GM19324 (cell line): ENCODE measurements around the gene CLDN17.

Source experiments
- ATAC-seq: cut with Tn5 transposase; IDR thresholded peaks from one replicate; pipeline ENCODE4 v1.9.1; 2021; ENCODE audit warnings: mild to moderate bottlenecking, moderate library complexity; ENCODE audit not compliant: unreplicated experiment, low FRiP score

Gene CLDN17, protein sequence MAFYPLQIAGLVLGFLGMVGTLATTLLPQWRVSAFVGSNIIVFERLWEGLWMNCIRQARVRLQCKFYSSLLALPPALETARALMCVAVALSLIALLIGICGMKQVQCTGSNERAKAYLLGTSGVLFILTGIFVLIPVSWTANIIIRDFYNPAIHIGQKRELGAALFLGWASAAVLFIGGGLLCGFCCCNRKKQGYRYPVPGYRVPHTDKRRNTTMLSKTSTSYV

DNA sequence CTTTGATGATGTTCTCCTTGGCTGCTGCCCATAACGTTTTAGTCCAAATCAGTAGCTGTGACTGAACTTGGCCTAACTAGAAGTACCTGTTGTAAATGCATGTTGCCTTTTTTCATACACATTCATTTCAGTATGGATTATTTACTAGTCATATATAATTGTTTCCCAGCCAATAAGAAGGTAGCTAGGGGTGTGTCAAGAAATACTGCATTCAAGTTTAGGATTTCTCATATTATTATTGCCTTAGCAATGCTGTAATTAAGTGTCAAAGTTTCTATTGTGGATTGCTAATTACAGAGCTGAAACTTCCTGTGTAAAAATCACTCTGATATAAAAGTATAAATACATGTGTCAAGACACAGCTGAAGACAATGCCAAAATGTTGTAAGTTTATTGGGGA, at the start of gene CLDN17:
Gene CLDN17 (minus strand): TSS at position 101 of the 400 bp plus-strand sequence. CDS start 188 bp downstream, outside the sequence.
- no peak for ATAC-seq

DNA sequence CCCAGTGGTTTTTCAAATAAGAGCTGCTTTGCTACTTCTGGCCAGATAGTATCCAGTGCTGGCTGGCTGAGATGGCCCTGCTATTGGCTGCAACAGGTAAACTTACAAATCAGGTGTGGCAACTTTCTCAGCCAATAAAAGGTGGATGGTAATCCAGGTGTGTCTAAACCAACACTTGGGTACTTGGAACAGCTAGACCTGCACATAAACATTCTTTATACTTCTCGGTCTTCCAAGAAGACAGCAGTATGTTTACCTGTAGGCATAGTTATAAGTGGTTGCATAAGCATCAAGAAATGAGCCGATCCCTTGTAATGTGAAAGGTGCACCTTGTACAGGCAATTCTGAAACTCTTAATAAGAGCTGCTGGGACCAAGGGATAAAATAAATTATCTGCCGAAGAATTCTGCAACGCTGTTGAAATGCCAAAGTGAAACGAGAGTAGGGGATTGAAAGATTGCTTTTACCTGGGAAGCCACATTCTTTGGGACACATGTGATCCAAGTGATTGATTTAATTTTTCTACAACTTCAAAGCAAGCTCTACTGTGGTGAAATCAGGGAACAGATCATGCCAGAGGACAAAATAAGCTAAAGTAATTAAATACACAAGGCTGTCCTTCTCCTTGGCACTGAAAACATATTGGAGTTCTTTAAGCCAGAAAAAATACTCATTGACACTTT, 49.6 kb upstream of the CLDN17 start, which contains the start of gene CLDN8:
Gene CLDN8 (minus strand): TSS at position 57 of the 683 bp plus-strand sequence. CDS start 172 bp downstream, outside the sequence.
- no peak for ATAC-seq

DNA sequence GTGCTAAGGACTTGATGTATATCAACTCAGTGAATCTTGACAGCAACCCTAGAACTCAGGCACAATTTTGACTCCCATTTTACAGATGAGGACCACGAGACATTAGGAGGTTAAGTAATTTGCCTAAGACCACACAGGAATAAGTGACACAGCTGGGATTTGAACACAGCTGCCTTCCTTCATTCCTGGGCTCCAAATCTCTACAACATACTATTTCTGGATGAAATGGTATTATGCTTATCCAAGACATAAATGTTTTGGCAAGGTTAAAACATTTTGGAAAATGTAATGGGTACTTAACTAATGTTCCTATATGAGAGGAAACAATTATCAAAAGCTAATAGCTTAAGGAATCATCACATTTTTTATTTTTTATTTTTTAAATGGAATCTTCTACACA, 44.5 kb upstream of the CLDN17 start:
- no peak for ATAC-seq

DNA sequence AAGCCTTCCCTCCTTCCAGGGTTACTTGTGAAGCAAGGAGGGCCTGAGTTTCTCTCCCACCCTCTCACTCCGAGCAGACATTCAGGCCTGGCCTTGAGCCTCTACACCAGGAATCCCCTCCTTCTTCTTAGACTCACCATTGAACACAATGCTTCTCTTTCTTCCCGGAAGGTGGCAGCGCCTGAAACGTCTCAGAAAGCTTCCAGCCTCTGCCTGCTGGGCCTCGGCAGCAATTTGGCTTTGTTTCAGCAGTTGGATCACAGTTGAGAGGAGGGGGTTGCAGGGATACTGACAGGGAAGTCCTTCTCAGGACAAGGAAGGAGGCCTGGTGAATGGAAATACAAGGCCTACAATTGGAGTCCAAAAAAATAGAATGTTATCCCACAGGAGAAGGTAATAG, 43.0 kb upstream of the CLDN17 start:
- ATAC-seq: no peak

DNA sequence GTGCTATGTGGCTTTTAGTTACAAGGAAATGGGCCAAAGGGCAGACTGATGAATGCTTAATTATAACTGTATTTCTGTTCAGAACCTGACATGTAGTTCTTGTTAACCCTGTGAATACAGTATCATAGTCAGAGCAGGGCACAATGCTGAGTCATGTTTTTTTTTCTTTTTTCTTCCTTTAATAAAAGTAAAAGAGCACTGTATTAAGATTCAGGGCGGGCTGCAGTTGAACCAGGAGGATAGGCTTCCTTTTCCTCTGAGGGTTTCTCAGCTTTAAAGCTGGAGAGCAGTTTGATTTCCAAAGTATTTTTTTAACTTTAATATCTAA, 40.6 kb upstream of the CLDN17 start:
- no peak for ATAC-seq

DNA sequence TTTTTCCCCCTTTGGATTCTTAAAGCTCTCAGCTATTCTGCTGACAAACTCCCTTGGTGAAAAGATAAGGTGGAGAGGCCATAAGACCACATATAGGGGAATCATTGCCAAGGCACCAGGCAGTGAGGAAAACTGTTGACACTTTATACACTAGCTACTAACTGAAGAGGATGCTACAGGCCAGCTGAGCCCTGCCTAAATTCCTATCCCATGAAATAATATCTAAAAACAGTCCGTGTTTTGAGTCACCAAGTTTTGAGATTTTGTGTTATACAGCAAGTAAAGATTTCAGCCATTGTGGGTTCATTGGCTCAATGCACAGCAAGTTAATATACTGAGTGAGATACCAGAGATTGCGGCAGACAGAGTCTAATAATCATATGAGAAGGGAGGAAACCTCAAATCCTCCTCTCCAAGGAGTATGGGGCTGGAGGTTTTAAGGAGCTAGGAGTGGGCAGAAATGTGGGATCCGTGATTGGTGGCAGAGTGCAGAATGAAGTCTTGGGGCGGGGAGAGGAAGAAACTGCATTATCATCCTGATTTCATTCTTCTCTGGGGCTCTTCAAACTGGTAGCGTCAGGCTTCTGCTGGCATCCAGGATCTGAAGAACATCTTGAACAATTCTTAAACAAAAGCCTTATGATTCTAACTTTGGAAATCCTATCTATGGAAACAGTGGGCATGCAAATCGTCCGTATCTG, 40.1 kb upstream of the CLDN17 start:
- ATAC-seq: no peak

DNA sequence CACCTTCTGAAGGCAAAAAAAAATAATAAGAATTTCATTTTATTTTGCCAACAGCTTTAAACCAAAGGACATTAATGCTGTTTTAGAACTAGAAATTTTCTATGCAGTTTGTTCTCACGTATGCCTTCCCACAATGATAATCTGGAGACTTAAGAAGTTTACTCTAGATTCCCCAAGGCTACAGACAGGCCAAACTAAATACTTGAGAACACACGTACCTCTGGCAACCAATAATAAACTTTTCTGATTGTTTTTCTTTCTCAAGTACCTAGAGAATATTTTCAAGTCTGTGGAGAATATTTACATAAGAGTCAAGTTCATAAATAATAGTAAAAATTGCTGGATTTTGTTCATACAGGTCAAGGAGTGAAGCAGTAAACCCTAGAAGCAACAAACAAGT, 33.4 kb upstream of the CLDN17 start:
- no peak for ATAC-seq

DNA sequence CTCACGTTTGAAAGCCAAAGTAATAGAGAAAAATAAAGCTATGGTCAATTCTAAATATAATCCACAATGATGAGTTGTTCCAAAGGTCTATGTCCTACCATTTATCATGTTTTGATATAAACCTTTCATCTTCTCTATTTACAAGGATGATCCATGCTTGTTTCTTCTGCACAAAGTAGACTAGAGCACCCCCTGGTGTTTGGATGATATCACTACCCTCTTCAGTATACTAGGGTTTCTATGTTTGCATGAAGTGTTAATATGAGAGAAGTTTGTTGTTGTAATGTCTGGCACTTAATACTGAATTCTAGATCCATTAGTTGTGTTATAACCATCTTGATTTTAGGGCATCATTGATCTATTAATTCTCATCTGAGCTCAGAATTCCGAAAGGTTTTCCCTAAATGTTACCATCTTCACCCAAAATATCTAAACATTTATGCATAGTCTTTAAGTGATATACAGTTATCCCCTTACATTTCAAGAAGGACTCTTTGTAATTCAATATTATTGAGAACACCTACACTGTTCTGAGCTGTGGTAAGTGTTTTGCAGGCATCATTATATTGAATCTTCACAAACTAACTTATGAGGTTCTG, 28.2 kb upstream of the CLDN17 start:
- ATAC-seq: no peak

DNA sequence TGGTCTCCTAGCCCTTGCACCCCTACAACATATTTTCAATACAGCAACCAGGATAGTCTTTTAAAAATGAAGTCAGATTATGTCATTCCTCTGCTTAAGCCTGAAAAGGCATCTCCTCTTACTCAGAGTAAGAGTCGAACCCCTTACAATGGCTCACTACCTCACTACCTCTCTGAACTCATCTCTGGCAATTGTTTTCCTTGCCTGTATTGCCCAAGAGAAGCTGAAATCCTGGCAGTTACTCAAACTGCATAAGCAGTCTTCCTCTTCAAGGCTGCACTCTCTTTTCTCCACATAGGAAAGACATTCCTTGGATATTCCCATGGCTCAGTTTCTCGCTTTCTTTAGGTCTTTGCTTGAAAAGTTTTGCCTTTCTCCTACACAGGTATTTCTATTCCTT, 26.6 kb upstream of the CLDN17 start:
- no peak for ATAC-seq

DNA sequence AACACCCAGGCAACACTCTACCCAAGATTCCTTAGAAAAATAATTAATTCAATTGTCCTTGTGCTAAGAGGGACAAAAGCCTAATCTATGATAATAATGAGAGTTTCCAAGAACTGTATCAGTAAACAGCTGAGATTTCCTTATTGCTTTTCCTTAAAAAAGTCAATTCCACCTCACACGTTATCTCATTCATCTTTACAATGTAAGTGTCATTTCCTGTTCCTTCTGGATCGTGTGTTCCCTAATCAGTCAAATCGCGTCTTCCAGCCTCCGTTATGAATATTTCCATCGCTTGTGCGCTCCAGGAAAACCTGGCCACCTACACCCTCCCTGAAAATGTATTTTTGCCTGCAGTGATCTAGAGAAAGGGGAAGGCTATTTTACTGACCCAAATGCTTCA, 23.9 kb upstream of the CLDN17 start:
- no peak for ATAC-seq

DNA sequence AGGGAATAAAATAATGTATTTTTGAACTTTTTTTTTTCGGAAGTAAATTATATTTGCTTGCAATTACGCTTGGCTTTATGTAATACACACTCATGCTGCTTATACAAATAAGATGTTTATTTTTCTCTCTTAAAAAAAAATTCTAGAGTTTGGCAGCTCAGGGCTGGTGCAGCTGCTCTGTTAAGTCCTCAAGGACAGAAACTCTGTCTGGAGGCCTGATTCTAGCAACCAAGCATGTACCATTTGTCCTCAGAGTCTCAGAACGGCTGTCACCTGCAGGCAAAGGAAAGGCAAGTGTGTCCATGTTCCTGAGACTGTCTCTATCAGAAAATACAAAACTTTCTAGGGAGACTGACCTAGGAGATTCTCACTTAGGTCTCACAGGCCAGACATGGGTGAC, 23.2 kb upstream of the CLDN17 start:
- no peak for ATAC-seq

DNA sequence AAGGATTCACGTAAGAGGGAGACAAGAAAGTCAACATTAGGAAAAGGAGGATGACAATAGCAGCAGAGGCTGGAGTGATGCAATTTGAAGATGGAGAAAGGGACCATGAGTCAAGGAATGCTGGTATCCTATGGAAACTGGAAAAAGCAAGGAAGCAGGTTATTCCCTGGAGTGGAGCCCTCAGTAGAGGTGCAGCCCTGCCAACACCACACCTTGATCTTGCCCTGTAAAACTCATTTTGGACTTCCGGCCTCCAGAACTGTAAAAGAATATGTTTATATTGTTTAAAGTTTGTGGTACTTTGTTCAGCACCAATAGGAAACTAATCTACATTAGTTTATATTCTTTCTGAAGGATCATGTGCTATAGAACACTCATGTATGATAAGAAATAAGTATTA, 19.6 kb upstream of the CLDN17 start:
- ATAC-seq: no peak

DNA sequence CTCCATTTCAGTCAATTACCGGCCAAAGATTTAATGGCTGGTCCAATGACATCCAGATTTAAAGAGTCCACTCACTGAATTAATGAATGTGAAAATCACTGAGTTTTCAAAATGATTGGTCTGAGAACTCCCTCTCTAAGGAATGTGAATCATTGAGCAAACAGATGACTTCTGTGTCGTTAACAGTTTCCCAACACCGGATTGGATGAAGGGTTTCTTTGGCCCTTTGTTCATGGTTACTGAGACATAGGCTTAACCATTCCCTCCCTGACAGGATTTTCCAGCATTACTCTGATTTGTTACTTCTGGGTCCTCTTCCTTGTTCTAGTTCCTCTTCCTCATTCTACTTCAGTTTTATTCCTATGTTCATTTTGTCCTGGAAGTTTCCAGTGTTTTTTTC, 1.5 kb upstream of the CLDN17 start:
- no peak for ATAC-seq

DNA sequence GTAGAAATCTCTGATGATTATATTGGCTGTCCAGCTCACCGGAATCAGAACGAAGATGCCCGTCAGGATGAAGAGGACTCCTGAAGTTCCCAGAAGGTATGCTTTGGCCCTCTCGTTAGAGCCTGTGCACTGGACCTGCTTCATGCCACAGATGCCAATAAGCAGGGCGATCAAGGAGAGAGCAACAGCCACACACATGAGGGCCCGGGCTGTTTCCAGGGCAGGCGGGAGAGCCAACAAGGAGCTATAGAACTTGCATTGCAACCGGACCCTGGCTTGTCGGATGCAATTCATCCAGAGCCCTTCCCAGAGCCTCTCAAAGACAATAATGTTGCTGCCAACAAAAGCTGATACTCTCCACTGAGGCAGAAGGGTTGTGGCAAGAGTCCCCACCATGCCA, 434 bp downstream of the CLDN17 start:
- ATAC-seq: no peak

DNA sequence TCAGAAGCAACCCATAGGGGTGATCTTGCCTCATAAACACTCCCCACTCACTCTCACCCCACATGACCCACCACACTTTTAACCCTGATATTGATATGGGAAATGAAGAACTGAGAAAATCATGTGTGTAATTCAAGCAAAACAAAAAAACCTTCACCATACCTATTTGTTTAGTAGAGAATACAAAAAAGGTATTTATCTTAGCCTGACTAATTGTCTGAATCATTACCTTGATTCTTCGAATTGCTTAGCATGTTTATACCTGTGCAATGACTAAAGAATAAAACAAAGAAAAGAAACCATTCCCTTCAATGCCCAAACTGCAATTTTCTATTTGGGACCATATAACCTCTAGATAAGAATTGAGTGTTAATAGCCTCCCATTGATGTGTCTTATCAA, 1.8 kb downstream of the CLDN17 start:
- ATAC-seq: no peak

DNA sequence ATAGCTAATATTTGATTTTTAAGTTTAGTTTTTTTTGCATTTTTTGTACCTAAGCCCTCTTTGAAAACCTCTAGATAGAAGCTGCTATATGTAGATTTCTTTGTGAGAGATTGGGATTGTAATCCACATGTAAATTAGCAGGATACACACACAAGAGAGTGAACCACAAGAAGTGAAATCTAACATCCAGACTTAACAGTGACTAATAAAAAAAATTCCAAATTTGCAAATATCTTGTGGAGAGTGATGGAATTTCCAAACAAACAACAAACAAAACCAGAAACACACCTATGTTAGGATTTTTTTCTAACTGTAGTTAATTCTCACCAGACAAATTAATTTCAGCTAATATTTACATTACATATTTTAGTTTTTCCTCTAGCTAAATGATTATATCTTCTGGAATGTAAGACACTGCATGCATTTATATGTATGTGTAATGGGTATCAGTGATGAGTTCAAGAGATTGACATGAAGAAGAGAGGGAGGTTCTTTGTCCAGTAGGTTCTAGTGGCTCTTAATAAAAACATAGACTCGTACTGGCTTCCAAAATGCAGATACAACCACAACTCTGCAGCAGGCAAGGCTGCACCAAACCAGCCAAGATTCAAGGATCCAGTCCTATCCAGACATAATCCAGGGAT, 12.8 kb downstream of the CLDN17 start:
- ATAC-seq: no peak

DNA sequence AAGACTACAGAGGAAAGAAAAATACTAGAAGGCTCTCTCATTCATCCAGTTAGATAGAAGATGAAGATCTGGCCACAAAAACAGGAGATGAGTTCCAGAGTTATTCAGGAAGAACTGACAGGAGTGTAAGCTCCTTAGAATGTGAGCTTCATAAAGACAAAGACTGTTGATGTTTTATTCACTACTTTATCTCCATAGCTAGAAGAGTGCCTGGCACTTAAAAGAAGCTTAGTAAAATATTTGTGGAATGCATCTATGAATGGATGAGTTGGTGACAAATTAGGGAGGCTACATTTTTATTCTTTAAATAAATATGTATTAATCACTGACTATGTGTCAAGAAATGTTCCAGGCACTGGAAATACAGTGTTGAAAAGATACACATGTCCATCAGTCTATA, 13.8 kb downstream of the CLDN17 start:
- no peak for ATAC-seq

DNA sequence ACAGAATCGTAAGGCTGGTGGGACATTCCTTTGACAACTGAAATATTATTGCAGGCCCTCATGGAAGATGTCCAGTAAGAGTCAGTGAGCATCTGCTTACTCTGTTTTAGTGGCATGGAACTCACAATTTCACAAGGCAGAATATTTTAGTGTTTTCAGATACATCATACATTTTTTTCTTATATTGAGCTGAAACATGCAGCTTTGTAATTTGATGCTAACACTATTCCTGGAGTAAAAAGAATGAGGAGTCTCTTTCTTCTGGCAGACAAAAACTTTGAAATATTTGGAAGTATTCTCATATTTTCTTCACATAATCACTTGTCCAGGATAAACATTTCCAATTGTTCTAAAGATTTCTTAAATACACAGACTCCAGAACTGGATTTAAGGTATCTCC, 17.7 kb downstream of the CLDN17 start:
- ATAC-seq: no peak

DNA sequence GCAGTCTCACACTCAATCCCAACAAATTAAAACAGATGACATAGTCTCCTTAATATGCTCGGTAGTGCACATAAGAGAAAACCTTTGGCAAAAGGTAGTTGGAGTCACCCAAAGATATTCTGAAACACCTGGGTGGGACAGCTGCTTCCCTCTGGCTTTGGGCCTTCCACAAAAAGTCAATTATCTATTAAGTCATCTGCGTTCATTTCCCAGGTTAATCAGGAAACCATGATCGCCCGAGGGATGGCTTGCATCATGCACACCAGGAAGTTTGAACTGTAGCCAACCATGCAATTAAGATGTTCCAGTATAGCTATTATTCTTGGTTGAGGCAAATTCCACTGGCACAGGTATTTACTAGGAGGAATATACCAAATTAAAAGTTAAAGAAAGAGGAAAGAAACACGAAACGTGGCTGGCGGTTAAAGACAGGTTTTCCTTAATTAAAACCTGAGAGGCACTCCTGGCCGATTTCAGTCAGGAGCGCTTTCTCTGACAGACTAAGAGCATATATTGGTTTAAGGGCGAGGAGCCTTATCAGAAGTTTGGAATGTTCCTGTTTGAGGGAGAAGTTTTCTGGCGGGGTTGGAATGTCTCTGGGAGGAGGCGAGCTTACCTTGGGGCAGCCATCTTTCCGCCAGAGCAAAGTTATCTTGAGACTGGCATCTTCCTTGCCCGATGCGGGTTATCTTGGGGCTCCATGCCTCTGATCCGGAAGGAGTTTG, 19.9 kb downstream of the CLDN17 start:
- ATAC-seq: no peak

DNA sequence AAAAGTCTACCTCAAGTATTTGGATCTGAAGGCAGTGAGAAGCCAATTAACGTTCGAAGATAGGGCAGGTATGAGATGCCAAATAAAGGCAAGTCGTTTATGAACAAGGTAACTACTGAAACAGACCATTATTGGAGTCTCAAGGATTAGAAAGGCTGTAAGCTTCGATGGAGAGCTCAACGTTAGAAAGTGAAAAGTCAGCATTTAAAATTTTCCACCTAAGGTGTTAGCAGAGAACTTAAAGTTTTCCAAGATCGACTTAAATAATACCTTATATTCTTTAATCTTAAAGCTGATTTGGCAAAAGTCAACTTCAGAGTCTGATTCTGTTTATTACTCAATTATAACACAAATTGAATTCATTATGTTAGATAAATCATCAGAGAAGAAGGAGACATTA, 28.1 kb downstream of the CLDN17 start:
- ATAC-seq: no peak
